ENCODE data around the gene GPR176. TPM values are rescaled to one million over a fixed set of nuclear protein-coding genes. Genes with fewer than 3 reads are reported as not detected.

Gene GPR176
- total RNA-seq, 1 experiment from 2014 or later: 9.8 TPM

DNA sequence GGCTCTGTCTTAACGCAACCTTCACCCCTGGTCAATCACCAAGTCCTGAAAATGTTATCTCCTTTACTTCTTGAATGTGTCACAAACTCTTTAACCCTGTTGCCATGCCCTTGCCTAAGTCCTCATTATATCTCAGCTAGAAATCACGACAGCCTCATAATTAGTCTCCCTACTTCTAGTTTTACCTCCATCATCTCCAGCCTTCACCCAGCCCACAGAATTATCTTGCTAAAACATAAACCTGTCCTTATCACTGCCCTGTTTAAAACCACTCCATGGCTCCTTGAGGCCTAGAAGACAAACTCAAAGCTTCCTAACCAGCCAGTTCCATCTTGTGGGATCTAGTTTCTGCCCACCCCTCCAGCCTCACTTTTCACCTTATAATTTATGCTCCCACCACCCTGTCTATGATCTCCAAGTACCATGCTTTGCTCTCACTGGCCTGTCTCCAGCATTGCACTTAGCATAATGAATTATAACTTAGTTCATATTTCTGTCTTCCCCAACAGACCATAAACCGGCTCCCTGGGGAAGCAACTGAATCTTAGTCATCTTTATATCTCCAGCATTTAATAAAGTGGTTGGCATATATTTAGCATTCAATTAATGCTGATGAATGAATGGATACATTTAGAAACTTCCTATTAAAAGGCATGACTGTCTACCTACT is 39.2 kb downstream of the GPR176 start:
- H3K36me3 Mint-ChIP-seq (ENCODE audit: insufficient read depth, unreplicated experiment): no peaks in the 10 kb centered on the region
- no peak overlapping the region for H3K27ac Mint-ChIP-seq (ENCODE audit: unreplicated experiment)
- Histone ChIP-seq H3K4me3 (ENCODE audit: low read depth, low read length) (no peak overlapping the region), H3K27me3 (replicated peaks; ENCODE audit: control insufficient read depth, insufficient read depth, low read length) (no peaks in the 10 kb centered on the region), H3K4me1 (no peaks in the 10 kb centered on the region; the same call in 1 of the 2 replicates), H3K36me3 (ENCODE audit: control insufficient read depth, insufficient read depth, low read length) (no peaks in the 10 kb centered on the region), H3K9me3 (no peaks in the 10 kb centered on the region)
- no peaks in the 10 kb centered on the region for H3K27me3 Mint-ChIP-seq (ENCODE audit: insufficient read depth, unreplicated experiment)
- no peaks in the 10 kb centered on the region for H3K4me1 Mint-ChIP-seq (ENCODE audit: low read depth, unreplicated experiment)
- CTCF ChIA-PET: interaction anchor here (0.5 kb wide), 1 partner anchor 106 kb away, joined by 3 read pairs; no protein-coding TSS in a partner anchor
- H3K9me3 Mint-ChIP-seq (ENCODE audit: unreplicated experiment): no peaks in the 10 kb centered on the region
- no peak for DNase-seq
- intact Hi-C loops (cut with micrococcal nuclease; ENCODE audit: unreplicated experiment): no loop called here
- POLR2A ChIA-PET: no interaction called here
- no peak overlapping the region for H3K4me3 Mint-ChIP-seq (ENCODE audit: unreplicated experiment)
- BruUV-seq (replicated peaks): no TSS peak
- TF ChIP-seq, protein P1, sequence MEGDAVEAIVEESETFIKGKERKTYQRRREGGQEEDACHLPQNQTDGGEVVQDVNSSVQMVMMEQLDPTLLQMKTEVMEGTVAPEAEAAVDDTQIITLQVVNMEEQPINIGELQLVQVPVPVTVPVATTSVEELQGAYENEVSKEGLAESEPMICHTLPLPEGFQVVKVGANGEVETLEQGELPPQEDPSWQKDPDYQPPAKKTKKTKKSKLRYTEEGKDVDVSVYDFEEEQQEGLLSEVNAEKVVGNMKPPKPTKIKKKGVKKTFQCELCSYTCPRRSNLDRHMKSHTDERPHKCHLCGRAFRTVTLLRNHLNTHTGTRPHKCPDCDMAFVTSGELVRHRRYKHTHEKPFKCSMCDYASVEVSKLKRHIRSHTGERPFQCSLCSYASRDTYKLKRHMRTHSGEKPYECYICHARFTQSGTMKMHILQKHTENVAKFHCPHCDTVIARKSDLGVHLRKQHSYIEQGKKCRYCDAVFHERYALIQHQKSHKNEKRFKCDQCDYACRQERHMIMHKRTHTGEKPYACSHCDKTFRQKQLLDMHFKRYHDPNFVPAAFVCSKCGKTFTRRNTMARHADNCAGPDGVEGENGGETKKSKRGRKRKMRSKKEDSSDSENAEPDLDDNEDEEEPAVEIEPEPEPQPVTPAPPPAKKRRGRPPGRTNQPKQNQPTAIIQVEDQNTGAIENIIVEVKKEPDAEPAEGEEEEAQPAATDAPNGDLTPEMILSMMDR (IDR thresholded peaks at IDR 0.05; ENCODE audit: insufficient read depth in 1 of 2, low read depth in 1 of 2, low read length in 1 of 2, severe bottlenecking in 1 of 2, unreplicated experiment in 1 of 2): no peak

DNA sequence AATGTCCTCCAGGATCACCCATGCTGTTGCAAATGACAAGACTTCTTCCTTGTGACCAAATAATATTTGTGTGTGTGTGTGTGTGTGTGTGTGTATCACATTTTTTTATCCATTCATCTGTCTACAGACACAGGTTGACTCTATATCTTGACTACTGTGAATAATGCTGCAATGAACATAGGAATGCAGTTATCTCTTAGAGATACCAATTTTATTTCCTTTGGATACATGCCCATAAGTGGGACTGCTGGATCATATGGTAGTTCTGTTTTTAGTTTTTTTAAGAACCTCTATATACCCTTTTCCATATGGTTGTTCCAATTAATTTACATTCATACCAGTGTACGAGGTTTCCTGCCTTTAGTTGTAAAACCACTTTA is 41.7 kb downstream of the GPR176 start:
- Mint-ChIP-seq H3K27me3 (ENCODE audit: insufficient read depth, unreplicated experiment) (no peaks in the 10 kb centered on the region), H3K9me3 (ENCODE audit: unreplicated experiment) (no peaks in the 10 kb centered on the region), H3K27ac (ENCODE audit: unreplicated experiment) (no peak overlapping the region), H3K36me3 (ENCODE audit: insufficient read depth, unreplicated experiment) (no peaks in the 10 kb centered on the region), H3K4me3 (ENCODE audit: unreplicated experiment) (no peak overlapping the region), H3K4me1 (ENCODE audit: low read depth, unreplicated experiment) (peaks cover 12% of the 10 kb centered on the region)
- no peaks in the 10 kb centered on the region for H3K9me3 ChIP-seq
- no peaks in the 10 kb centered on the region for H3K27me3 ChIP-seq (replicated peaks; ENCODE audit: control insufficient read depth, insufficient read depth, low read length)
- CTCF ChIA-PET: no interaction called here
- no peak overlapping the region for H3K4me3 ChIP-seq (ENCODE audit: low read depth, low read length)
- intact Hi-C loops (cut with micrococcal nuclease; ENCODE audit: unreplicated experiment): loop anchor here (5.0 to 10.0 kb wide), 2 partner anchors 191 to 294 kb away; partner anchors contain the start of gene THBS1
- POLR2A ChIA-PET: no interaction called here
- DNase-seq: no peak
- no TSS peak for BruUV-seq (replicated peaks)
- TF ChIP-seq, protein P1 (IDR thresholded peaks at IDR 0.05; ENCODE audit: insufficient read depth in 1 of 2, low read depth in 1 of 2, low read length in 1 of 2, severe bottlenecking in 1 of 2, unreplicated experiment in 1 of 2): no peak
- H3K36me3 ChIP-seq (ENCODE audit: control insufficient read depth, insufficient read depth, low read length): no peaks in the 10 kb centered on the region
- H3K4me1 ChIP-seq: peaks cover 5% of the 10 kb centered on the region; the same call in 1 of the 2 replicates

DNA sequence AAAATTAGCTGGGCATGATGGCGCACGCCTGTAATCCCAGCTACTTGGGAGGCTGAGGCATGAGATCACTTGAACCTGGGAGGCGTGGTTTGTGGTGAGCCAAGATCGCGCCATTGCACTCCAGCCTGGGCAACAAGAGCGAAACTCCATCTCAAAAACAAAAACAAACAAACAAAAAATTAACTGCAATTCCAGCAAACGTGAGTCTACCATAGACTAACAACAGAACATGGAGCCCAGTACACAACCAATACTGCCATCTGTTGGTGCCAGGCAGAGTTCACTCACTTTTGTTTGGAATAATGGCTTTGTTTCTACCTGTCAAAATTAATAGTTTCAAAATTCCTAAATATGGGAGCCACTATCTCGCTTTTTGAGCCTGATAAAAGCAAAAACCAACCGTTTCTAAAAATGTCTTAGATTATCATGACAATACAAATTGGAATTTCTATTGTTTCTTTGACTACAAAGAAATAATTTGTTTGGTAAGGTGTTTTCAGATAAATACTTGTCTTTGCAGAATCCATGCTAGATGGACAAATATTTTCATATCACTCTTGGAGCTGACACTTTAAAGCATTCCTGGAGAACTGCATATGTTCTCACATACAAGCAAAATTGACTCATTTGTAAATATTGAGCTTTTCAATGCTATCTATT is 45.0 kb downstream of the GPR176 start:
- peak in 1 of 2 experiments; percentile 46 for DNase-seq
- intact Hi-C loops (cut with micrococcal nuclease; ENCODE audit: unreplicated experiment): loop anchor here (1.0 to 10.0 kb wide), 4 partner anchors 73 to 290 kb away; partner anchors contain the start of gene THBS1
- H3K27me3 ChIP-seq (replicated peaks; ENCODE audit: control insufficient read depth, insufficient read depth, low read length): no peaks in the 10 kb centered on the region
- peaks cover 24% of the 10 kb centered on the region for H3K4me1 Mint-ChIP-seq (ENCODE audit: low read depth, unreplicated experiment)
- no peak overlapping the region for H3K27ac Mint-ChIP-seq (ENCODE audit: unreplicated experiment)
- H3K36me3 ChIP-seq (ENCODE audit: control insufficient read depth, insufficient read depth, low read length): no peaks in the 10 kb centered on the region
- CTCF ChIA-PET: interaction anchor here (1.0 to 1.2 kb wide), 2 partner anchors 13 to 73 kb away, joined by 3 read pairs; no protein-coding TSS in a partner anchor
- H3K27me3 Mint-ChIP-seq (ENCODE audit: insufficient read depth, unreplicated experiment): no peaks in the 10 kb centered on the region
- no peaks in the 10 kb centered on the region for H3K9me3 Mint-ChIP-seq (ENCODE audit: unreplicated experiment)
- peaks cover 5% of the 10 kb centered on the region; the same call in 1 of the 2 replicates for H3K4me1 ChIP-seq
- BruUV-seq (replicated peaks): no TSS peak
- H3K36me3 Mint-ChIP-seq (ENCODE audit: insufficient read depth, unreplicated experiment): no peaks in the 10 kb centered on the region
- TF ChIP-seq, protein P1 (IDR thresholded peaks at IDR 0.05; ENCODE audit: insufficient read depth in 1 of 2, low read depth in 1 of 2, low read length in 1 of 2, severe bottlenecking in 1 of 2, unreplicated experiment in 1 of 2): peak; percentile 49 to 67
- POLR2A ChIA-PET: no interaction called here
- no peak overlapping the region for H3K4me3 ChIP-seq (ENCODE audit: low read depth, low read length)
- no peaks in the 10 kb centered on the region for H3K9me3 ChIP-seq
- H3K4me3 Mint-ChIP-seq (ENCODE audit: unreplicated experiment): no peak overlapping the region
